ENCODE results near the gene GMDS.

Gene GMDS

DNA sequence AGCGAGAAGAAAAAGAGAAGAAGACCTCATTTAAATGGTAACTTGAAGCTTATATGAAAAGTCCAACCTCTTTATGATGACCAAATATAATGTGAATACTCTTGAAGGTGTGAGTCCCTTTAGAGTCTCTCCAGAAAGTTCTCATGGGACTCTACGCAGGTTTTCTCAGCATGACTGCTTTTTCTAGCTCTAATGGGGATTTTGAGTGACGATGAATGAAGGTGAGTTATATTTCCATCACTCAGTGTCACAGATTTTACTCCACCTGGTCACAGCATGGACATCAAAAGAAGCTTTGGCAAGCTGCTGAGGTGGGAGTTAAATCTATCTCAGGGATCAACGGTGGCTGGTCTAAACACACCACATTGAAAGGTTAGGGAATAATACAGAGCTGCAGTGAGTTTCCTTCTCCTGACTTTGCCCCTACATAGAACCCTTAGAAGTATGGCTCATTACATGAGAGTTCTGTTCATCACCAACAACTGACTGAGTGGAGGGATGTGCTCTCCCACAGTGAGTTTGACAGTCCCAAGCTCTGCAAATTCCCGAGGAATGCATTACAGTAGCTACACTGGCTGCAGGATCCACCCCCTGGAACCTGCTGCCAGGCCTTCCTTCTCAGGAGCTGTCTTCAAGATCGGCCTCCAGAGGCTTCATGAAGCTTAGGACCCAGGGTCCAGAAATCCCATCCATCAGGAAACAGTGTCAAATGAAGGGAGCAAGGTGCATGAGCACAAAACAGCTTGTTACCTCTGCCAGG, 508.9 kb downstream of the GMDS start:
- no peaks in the 10 kb centered on the region for H3K4me1 ChIP-seq (ENCODE audit: control insufficient read depth, insufficient read depth, low read length, poor library complexity, severe bottlenecking)
- no peaks in the 10 kb centered on the region for H3K9me3 ChIP-seq (ENCODE audit: control insufficient read depth, low read length)
- no peaks in the 10 kb centered on the region for H3K36me3 ChIP-seq (ENCODE audit: control insufficient read depth, insufficient read depth, low read length)

DNA sequence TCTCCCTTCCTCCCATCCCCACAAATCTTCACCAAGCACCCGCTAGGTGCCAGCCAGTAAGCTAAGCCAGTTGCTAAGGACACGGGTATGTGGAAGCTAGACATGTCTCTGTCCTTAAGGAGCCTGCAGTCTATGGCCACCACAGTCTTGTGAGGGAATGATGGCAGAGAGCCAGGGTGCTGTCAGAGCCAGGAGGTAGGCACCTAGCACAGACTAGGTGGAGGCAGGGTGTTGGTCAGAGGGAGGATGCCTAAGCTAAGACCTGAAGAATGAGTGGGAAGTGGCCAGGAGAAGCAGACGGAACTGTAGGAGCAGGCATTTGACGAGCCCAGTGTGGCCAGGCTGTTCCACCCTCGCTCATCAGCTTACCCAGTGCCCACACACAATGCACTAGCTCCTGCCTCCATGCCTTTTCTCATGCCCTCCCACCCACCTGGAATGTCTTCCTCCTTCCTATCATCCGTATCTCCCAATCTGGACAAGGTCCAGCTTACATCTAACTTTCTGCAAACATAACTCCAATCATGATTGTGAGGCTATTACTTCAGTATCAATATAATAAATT, 510.1 kb downstream of the GMDS start:
- H3K27ac ChIP-seq (ENCODE audit: insufficient read depth, low read length, poor library complexity, severe bottlenecking) = no peak overlapping the region
- H3K4me3 ChIP-seq (ENCODE audit: insufficient read depth, low read depth, low read length, poor library complexity, severe bottlenecking) = no peak overlapping the region
- no peaks in the 10 kb centered on the region for H3K27me3 ChIP-seq (replicated peaks; ENCODE audit: control insufficient read depth, insufficient read depth, low read length, poor library complexity, severe bottlenecking)
- no peak for DNase-seq
- H3K36me3 ChIP-seq (ENCODE audit: control insufficient read depth, insufficient read depth, low read length) = no peaks in the 10 kb centered on the region
- no peaks in the 10 kb centered on the region for H3K9me3 ChIP-seq (ENCODE audit: control insufficient read depth, low read length)
- no peaks in the 10 kb centered on the region for H3K4me1 ChIP-seq (ENCODE audit: control insufficient read depth, insufficient read depth, low read length, poor library complexity, severe bottlenecking)

More for the DNA sequence above, 508.9 kb downstream of the GMDS start:
- no peak overlapping the region for H3K4me3 ChIP-seq (ENCODE audit: insufficient read depth, low read depth, low read length, poor library complexity, severe bottlenecking)
- DNase-seq = no peak
- H3K27ac ChIP-seq (ENCODE audit: insufficient read depth, low read length, poor library complexity, severe bottlenecking) = no peak overlapping the region
- H3K27me3 ChIP-seq (replicated peaks; ENCODE audit: control insufficient read depth, insufficient read depth, low read length, poor library complexity, severe bottlenecking) = no peaks in the 10 kb centered on the region

DNA sequence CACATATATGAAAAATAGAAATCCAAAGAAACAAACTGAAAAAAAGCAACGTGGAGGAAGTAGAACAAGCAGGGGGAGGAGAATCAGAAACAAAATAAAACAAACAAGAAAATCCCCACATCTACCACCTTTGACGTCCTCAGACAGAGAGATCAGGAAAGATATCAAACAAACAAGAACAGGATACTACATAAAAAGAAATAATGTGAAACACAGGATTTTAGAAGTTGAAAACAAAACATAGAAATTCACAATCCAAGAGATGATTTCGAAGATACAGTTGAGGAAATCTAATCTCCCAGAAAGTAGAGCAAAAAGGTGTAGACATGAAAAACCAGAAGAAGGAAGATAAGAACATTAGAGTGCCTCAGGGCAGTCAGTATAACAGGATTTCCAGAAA, 514.5 kb downstream of the GMDS start:
- no peaks in the 10 kb centered on the region for H3K36me3 ChIP-seq (ENCODE audit: control insufficient read depth, insufficient read depth, low read length)
- no peaks in the 10 kb centered on the region for H3K9me3 ChIP-seq (ENCODE audit: control insufficient read depth, low read length)
- no peaks in the 10 kb centered on the region for H3K4me1 ChIP-seq (ENCODE audit: control insufficient read depth, insufficient read depth, low read length, poor library complexity, severe bottlenecking)
- no peak overlapping the region for H3K4me3 ChIP-seq (ENCODE audit: insufficient read depth, low read depth, low read length, poor library complexity, severe bottlenecking)
- no peaks in the 10 kb centered on the region for H3K27me3 ChIP-seq (replicated peaks; ENCODE audit: control insufficient read depth, insufficient read depth, low read length, poor library complexity, severe bottlenecking)
- H3K27ac ChIP-seq (ENCODE audit: insufficient read depth, low read length, poor library complexity, severe bottlenecking) = no peak overlapping the region
- DNase-seq = no peak

DNA sequence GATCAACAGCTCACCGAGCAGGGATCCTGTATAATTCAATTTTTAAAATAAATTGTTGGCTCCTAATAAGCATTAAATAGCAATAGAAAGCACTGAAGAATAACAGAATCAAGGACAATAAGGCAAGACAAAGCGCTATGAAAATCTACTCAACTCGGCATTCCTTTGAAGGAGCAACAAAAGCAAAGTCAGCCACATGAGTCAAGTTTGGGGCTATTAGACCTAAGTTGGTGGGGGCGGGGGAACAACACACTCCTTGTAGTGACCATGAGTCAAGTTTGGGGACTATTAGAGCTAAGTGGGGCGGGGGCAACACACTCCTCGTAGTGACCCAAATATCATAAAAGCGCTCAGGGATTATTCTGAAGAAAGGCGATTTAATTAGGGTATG, 515.7 kb downstream of the GMDS start:
- Histone ChIP-seq H3K9me3 (ENCODE audit: control insufficient read depth, low read length) (no peaks in the 10 kb centered on the region), H3K4me3 (ENCODE audit: insufficient read depth, low read depth, low read length, poor library complexity, severe bottlenecking) (no peak overlapping the region), H3K27ac (ENCODE audit: insufficient read depth, low read length, poor library complexity, severe bottlenecking) (no peak overlapping the region), H3K36me3 (ENCODE audit: control insufficient read depth, insufficient read depth, low read length) (no peaks in the 10 kb centered on the region), H3K27me3 (replicated peaks; ENCODE audit: control insufficient read depth, insufficient read depth, low read length, poor library complexity, severe bottlenecking) (no peaks in the 10 kb centered on the region), H3K4me1 (ENCODE audit: control insufficient read depth, insufficient read depth, low read length, poor library complexity, severe bottlenecking) (no peaks in the 10 kb centered on the region)
- DNase-seq = no peak

DNA sequence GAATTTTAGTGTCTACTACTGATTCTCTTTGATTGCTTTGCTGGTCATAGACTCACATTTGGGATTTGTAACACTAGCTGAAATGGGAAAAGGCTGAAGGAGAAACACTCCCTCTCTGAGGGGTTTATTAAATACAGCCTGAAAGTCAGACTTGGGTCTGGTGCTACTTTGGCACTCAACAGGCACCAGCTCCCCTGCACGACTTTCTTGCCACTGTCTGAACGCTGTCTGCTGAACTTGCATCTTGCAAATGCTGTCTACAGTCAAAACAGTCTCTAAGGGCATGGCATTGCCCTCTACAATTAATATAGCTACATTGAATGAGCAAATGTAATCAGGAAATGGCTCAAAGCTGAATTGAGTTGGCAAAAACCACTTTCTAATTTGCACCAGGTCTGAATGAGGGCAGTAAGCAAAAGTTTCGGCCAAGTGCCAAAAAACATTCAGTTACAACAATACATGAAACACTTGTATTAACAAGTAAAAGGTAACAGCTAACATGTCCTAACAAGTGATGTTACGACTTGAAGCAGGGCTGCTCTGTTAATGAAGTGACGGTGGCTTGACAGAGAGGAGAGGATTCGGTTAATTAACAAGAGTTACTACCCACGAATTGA, 516.2 kb downstream of the GMDS start:
- Histone ChIP-seq H3K9me3 (ENCODE audit: control insufficient read depth, low read length) (no peaks in the 10 kb centered on the region), H3K27me3 (replicated peaks; ENCODE audit: control insufficient read depth, insufficient read depth, low read length, poor library complexity, severe bottlenecking) (no peaks in the 10 kb centered on the region), H3K4me3 (ENCODE audit: insufficient read depth, low read depth, low read length, poor library complexity, severe bottlenecking) (no peak overlapping the region), H3K4me1 (ENCODE audit: control insufficient read depth, insufficient read depth, low read length, poor library complexity, severe bottlenecking) (no peaks in the 10 kb centered on the region), H3K36me3 (ENCODE audit: control insufficient read depth, insufficient read depth, low read length) (no peaks in the 10 kb centered on the region), H3K27ac (ENCODE audit: insufficient read depth, low read length, poor library complexity, severe bottlenecking) (no peak overlapping the region)
- DNase-seq = no peak

DNA sequence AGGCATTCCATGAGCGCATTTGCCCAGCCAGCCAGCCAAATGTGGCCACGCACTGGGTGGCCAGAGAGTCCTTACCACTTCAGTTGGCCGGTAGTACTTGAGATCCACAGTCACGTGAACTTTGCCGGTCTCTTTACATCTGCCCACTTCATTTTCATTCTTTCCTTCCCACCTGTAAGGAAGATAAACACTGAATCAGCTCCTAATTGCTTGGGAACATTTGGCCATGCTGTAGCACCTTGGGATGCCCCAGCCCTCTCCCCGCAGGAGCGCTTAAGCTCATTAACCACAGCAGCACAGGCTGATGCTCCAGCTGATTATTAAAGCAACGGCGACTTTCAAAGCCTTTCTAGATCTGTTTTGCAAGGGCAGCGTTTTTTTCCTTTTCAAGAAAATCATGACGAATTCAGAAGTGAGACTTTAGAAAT, 519.0 kb downstream of the GMDS start:
- H3K9me3 ChIP-seq (ENCODE audit: control insufficient read depth, low read length) = no peaks in the 10 kb centered on the region
- no peak for DNase-seq
- H3K4me3 ChIP-seq (ENCODE audit: insufficient read depth, low read depth, low read length, poor library complexity, severe bottlenecking) = no peak overlapping the region

DNA sequence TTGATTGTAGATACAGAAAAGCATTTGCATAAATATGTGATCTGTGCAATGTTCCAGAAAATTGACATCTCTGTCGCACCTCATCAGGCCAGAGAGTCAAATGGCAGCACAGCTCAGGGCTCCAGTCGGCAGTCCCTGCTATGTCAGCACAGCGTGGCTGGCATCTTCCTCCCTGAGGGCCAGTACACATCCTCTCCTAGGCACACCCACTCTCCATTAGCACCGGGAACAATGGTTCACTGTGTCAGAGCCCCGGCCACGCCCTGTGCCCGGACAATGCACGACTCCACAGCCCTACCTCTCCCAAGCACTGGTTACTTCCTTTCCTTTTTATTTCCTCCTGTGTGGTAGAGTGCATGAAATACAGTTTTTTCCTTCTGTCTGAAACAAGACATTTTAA, 520.8 kb downstream of the GMDS start:
- Histone ChIP-seq H3K4me3 (ENCODE audit: insufficient read depth, low read depth, low read length, poor library complexity, severe bottlenecking) (no peak overlapping the region), H3K27ac (ENCODE audit: insufficient read depth, low read length, poor library complexity, severe bottlenecking) (no peak overlapping the region), H3K4me1 (ENCODE audit: control insufficient read depth, insufficient read depth, low read length, poor library complexity, severe bottlenecking) (no peaks in the 10 kb centered on the region), H3K9me3 (ENCODE audit: control insufficient read depth, low read length) (no peaks in the 10 kb centered on the region), H3K36me3 (ENCODE audit: control insufficient read depth, insufficient read depth, low read length) (no peaks in the 10 kb centered on the region), H3K27me3 (replicated peaks; ENCODE audit: control insufficient read depth, insufficient read depth, low read length, poor library complexity, severe bottlenecking) (no peaks in the 10 kb centered on the region)
- no peak for DNase-seq

More for the DNA sequence above, 519.0 kb downstream of the GMDS start:
- Histone ChIP-seq H3K27ac (ENCODE audit: insufficient read depth, low read length, poor library complexity, severe bottlenecking) (no peak overlapping the region), H3K4me1 (ENCODE audit: control insufficient read depth, insufficient read depth, low read length, poor library complexity, severe bottlenecking) (no peaks in the 10 kb centered on the region), H3K36me3 (ENCODE audit: control insufficient read depth, insufficient read depth, low read length) (no peaks in the 10 kb centered on the region), H3K27me3 (replicated peaks; ENCODE audit: control insufficient read depth, insufficient read depth, low read length, poor library complexity, severe bottlenecking) (no peaks in the 10 kb centered on the region)

DNA sequence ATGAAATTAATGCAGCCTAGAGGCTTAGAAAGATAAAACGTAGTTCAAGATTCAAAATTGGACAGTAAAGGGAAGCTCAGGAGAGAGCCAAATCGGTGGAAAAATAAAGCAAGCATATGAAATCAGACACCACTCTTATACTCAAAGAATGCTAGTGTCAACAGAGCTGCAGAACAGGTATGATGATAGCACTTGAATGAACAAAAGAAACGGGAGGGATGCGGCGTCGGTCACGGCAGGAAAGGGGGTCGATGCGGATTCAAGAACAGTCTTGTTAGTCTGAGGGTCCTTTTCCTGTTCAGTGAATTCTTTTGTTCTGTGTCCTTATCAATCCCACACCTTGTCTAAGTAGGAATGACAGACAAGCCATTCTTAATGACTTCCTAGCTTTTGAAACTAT, 521.3 kb downstream of the GMDS start:
- Histone ChIP-seq H3K9me3 (ENCODE audit: control insufficient read depth, low read length) (no peaks in the 10 kb centered on the region), H3K4me1 (ENCODE audit: control insufficient read depth, insufficient read depth, low read length, poor library complexity, severe bottlenecking) (no peaks in the 10 kb centered on the region), H3K36me3 (ENCODE audit: control insufficient read depth, insufficient read depth, low read length) (no peaks in the 10 kb centered on the region), H3K27me3 (replicated peaks; ENCODE audit: control insufficient read depth, insufficient read depth, low read length, poor library complexity, severe bottlenecking) (no peaks in the 10 kb centered on the region), H3K4me3 (ENCODE audit: insufficient read depth, low read depth, low read length, poor library complexity, severe bottlenecking) (no peak overlapping the region), H3K27ac (ENCODE audit: insufficient read depth, low read length, poor library complexity, severe bottlenecking) (no peak overlapping the region)
- no peak for DNase-seq

DNA sequence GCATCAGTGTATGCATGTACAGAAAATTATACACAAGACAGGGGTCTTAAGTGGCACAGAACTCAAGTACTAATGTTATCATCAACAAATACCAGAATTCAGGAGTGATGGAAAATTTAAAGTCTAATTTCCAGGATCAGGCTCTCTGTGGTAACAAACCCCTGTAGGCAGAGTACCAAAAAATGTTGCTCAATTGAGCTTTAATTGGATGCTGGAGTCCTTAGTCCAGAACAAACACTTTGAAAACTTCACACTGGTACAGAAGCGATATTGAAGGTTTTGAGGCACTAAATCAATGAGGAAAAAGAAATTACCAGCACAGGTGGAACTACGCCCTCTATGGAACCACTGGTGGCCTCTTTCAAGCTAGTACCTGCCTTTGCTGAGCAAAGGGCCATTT, 522.6 kb downstream of the GMDS start:
- no peak for DNase-seq
- no peak overlapping the region for H3K27ac ChIP-seq (ENCODE audit: insufficient read depth, low read length, poor library complexity, severe bottlenecking)
- no peaks in the 10 kb centered on the region for H3K27me3 ChIP-seq (replicated peaks; ENCODE audit: control insufficient read depth, insufficient read depth, low read length, poor library complexity, severe bottlenecking)

DNA sequence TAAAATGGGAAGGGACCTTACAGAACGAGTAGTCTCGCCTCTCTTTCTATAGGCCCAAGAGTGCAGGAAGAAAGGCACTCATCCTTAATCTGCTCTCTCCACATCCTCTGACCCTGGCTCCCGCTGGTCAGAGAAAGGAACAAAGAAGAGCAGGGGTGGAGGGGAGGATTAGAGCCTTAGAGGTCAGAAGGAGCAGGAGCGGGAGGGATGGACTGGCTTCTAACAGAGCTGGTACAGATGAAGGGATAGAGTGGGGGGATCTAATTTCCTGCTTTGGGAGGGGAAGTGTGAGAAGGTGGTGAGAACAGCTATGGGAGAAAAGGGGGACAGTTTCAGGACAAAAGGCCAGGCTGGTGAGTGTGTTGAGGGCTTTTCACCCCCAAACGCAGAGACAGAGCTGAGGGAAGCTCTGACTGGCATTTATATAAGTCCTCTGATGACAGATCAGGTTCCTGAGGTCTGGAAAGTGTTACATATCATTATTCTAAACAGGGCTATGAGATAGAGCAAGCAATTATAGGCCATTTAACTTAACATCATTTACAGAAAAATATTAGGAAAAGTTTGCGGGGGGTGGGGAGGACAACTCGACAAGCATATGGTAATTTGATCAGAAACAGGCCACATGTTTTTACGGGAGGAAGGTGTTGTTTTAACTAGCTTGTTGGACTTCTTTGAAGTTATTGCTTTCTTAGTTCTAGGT, 524.6 kb downstream of the GMDS start:
- no peaks in the 10 kb centered on the region for H3K9me3 ChIP-seq (ENCODE audit: control insufficient read depth, low read length)
- no peak overlapping the region for H3K4me3 ChIP-seq (ENCODE audit: insufficient read depth, low read depth, low read length, poor library complexity, severe bottlenecking)
- H3K36me3 ChIP-seq (ENCODE audit: control insufficient read depth, insufficient read depth, low read length) = no peaks in the 10 kb centered on the region
- no peak for DNase-seq
- no peaks in the 10 kb centered on the region for H3K4me1 ChIP-seq (ENCODE audit: control insufficient read depth, insufficient read depth, low read length, poor library complexity, severe bottlenecking)
- no peaks in the 10 kb centered on the region for H3K27me3 ChIP-seq (replicated peaks; ENCODE audit: control insufficient read depth, insufficient read depth, low read length, poor library complexity, severe bottlenecking)
- no peak overlapping the region for H3K27ac ChIP-seq (ENCODE audit: insufficient read depth, low read length, poor library complexity, severe bottlenecking)

More for the DNA sequence above, 522.6 kb downstream of the GMDS start:
- no peaks in the 10 kb centered on the region for H3K9me3 ChIP-seq (ENCODE audit: control insufficient read depth, low read length)
- no peaks in the 10 kb centered on the region for H3K4me1 ChIP-seq (ENCODE audit: control insufficient read depth, insufficient read depth, low read length, poor library complexity, severe bottlenecking)
- H3K36me3 ChIP-seq (ENCODE audit: control insufficient read depth, insufficient read depth, low read length) = no peaks in the 10 kb centered on the region
- H3K4me3 ChIP-seq (ENCODE audit: insufficient read depth, low read depth, low read length, poor library complexity, severe bottlenecking) = no peak overlapping the region
